ENCODE results near the gene PLPP1.

PLPP1 gene

GRCh38 chr5:55469839-55470238, 64.9 kb downstream of the PLPP1 start:
- Histone ChIP-seq H3K27ac (ENCODE audit: low read length) (no peak overlapping the region), H3K9me3 (ENCODE audit: control insufficient read depth in 1 of 2, low read length in 2 of 2) (no peaks in the 10 kb centered on the region), H3K36me3 (ENCODE audit: control insufficient read depth in 1 of 2, insufficient read depth in 2 of 2, low read length in 2 of 2) (peaks cover 0 to 4% of the 10 kb centered on the region in 2 donors), H3K27me3 (ENCODE audit: low read depth, low read length) (no peaks in the 10 kb centered on the region), H3K4me3 (ENCODE audit: low read depth in 1 of 2, low read length in 2 of 2) (no peak overlapping the region), H3K4me1 (ENCODE audit: control insufficient read depth in 1 of 2, insufficient read depth in 2 of 2, low read length in 2 of 2) (peaks cover 0 to 12% of the 10 kb centered on the region in 2 donors)

GRCh38 chr5:55467862-55468551, 66.8 kb downstream of the PLPP1 start:
- no peaks in the 10 kb centered on the region for H3K27me3 ChIP-seq (ENCODE audit: low read depth, low read length)
- no peak overlapping the region for H3K4me3 ChIP-seq (ENCODE audit: low read depth in 1 of 2, low read length in 2 of 2)
- no peak overlapping the region for H3K27ac ChIP-seq (ENCODE audit: low read length)
- H3K9me3 ChIP-seq (ENCODE audit: control insufficient read depth in 1 of 2, low read length in 2 of 2), result no peaks in the 10 kb centered on the region
- peaks cover 0 to 11% of the 10 kb centered on the region in 2 donors for H3K4me1 ChIP-seq (ENCODE audit: control insufficient read depth in 1 of 2, insufficient read depth in 2 of 2, low read length in 2 of 2)
- peaks cover 0 to 4% of the 10 kb centered on the region in 2 donors for H3K36me3 ChIP-seq (ENCODE audit: control insufficient read depth in 1 of 2, insufficient read depth in 2 of 2, low read length in 2 of 2)

GRCh38 chr5:55463613-55464012, 71.2 kb downstream of the PLPP1 start:
- Histone ChIP-seq H3K4me1 (ENCODE audit: control insufficient read depth in 1 of 2, insufficient read depth in 2 of 2, low read length in 2 of 2) (peaks cover 0 to 5% of the 10 kb centered on the region in 2 donors), H3K27ac (ENCODE audit: low read length) (no peak overlapping the region), H3K27me3 (ENCODE audit: low read depth, low read length) (no peaks in the 10 kb centered on the region), H3K4me3 (ENCODE audit: low read depth in 1 of 2, low read length in 2 of 2) (no peak overlapping the region), H3K36me3 (ENCODE audit: control insufficient read depth in 1 of 2, insufficient read depth in 2 of 2, low read length in 2 of 2) (peaks cover 0 to 7% of the 10 kb centered on the region in 2 donors), H3K9me3 (ENCODE audit: control insufficient read depth in 1 of 2, low read length in 2 of 2) (no peaks in the 10 kb centered on the region)

GRCh38 chr5:55459572-55459971, 75.2 kb downstream of the PLPP1 start:
- peaks cover 3 to 11% of the 10 kb centered on the region in 2 donors for H3K4me1 ChIP-seq (ENCODE audit: control insufficient read depth in 1 of 2, insufficient read depth in 2 of 2, low read length in 2 of 2)
- H3K36me3 ChIP-seq (ENCODE audit: control insufficient read depth in 1 of 2, insufficient read depth in 2 of 2, low read length in 2 of 2), result peaks cover 0 to 3% of the 10 kb centered on the region in 2 donors
- H3K9me3 ChIP-seq (ENCODE audit: control insufficient read depth in 1 of 2, low read length in 2 of 2), result no peaks in the 10 kb centered on the region
- H3K27ac ChIP-seq (ENCODE audit: low read length), result no peak overlapping the region
- no peak overlapping the region for H3K4me3 ChIP-seq (ENCODE audit: low read depth in 1 of 2, low read length in 2 of 2)
- H3K27me3 ChIP-seq (ENCODE audit: low read depth, low read length), result no peaks in the 10 kb centered on the region

- Histone ChIP-seq H3K27ac (ENCODE audit: low read length) (no peak overlapping the region), H3K9me3 (ENCODE audit: control insufficient read depth in 1 of 2, low read length in 2 of 2) (no peaks in the 10 kb centered on the region), H3K4me3 (ENCODE audit: low read depth in 1 of 2, low read length in 2 of 2) (no peak overlapping the region), H3K36me3 (ENCODE audit: control insufficient read depth in 1 of 2, insufficient read depth in 2 of 2, low read length in 2 of 2) (no peaks in the 10 kb centered on the region), H3K4me1 (ENCODE audit: control insufficient read depth in 1 of 2, insufficient read depth in 2 of 2, low read length in 2 of 2) (peaks cover 3 to 14% of the 10 kb centered on the region in 2 donors), H3K27me3 (ENCODE audit: low read depth, low read length) (no peaks in the 10 kb centered on the region)
These were observed 78.4 kb downstream of the PLPP1 start for GRCh38 chr5:55456216-55456895.

GRCh38 chr5:55454282-55454681, 80.5 kb downstream of the PLPP1 start:
- H3K27ac ChIP-seq (ENCODE audit: low read length), result no peak overlapping the region

GRCh38 chr5:55453211-55453610, 81.6 kb downstream of the PLPP1 start:
- H3K27ac ChIP-seq (ENCODE audit: low read length), result no peak overlapping the region
- peaks cover 3 to 15% of the 10 kb centered on the region in 2 donors for H3K4me1 ChIP-seq (ENCODE audit: control insufficient read depth in 1 of 2, insufficient read depth in 2 of 2, low read length in 2 of 2)
- H3K36me3 ChIP-seq (ENCODE audit: control insufficient read depth in 1 of 2, insufficient read depth in 2 of 2, low read length in 2 of 2), result peaks cover 0 to 4% of the 10 kb centered on the region in 2 donors
- H3K4me3 ChIP-seq (ENCODE audit: low read depth in 1 of 2, low read length in 2 of 2), result no peak overlapping the region
- H3K9me3 ChIP-seq (ENCODE audit: control insufficient read depth in 1 of 2, low read length in 2 of 2), result no peaks in the 10 kb centered on the region
- H3K27me3 ChIP-seq (ENCODE audit: low read depth, low read length), result no peaks in the 10 kb centered on the region

More at GRCh38 chr5:55454282-55454681, 80.5 kb downstream of the PLPP1 start:
- no peak overlapping the region for H3K4me3 ChIP-seq (ENCODE audit: low read depth in 1 of 2, low read length in 2 of 2)
- no peaks in the 10 kb centered on the region for H3K9me3 ChIP-seq (ENCODE audit: control insufficient read depth in 1 of 2, low read length in 2 of 2)
- H3K4me1 ChIP-seq (ENCODE audit: control insufficient read depth in 1 of 2, insufficient read depth in 2 of 2, low read length in 2 of 2), result peaks cover 3 to 15% of the 10 kb centered on the region in 2 donors
- H3K36me3 ChIP-seq (ENCODE audit: control insufficient read depth in 1 of 2, insufficient read depth in 2 of 2, low read length in 2 of 2), result peaks cover 0 to 4% of the 10 kb centered on the region in 2 donors
- H3K27me3 ChIP-seq (ENCODE audit: low read depth, low read length), result no peaks in the 10 kb centered on the region

DNA sequence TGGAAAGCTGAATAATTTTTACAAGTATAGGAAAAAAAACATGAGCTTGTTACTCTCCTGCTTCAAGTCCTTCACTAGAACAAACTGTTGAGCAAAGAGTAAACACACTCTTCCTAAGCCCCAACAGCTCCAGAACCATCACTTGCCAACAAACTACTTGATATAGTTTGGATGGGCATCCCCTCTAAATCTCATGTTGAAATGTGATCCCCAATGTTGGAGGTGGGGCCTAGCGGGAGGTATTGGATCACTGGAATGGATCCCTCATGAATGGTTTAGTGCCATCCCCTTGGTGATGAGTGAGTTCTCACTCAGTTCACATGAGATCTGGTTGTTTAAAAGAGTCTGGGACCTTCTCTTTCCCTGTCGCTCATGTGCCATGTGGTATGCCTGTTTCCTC, 82.8 kb downstream of the PLPP1 start:
- H3K27ac ChIP-seq (ENCODE audit: low read length), result no peak overlapping the region
- peaks cover 3 to 12% of the 10 kb centered on the region in 2 donors for H3K4me1 ChIP-seq (ENCODE audit: control insufficient read depth in 1 of 2, insufficient read depth in 2 of 2, low read length in 2 of 2)
- H3K36me3 ChIP-seq (ENCODE audit: control insufficient read depth in 1 of 2, insufficient read depth in 2 of 2, low read length in 2 of 2), result peaks cover 0 to 4% of the 10 kb centered on the region in 2 donors
- no peak overlapping the region for H3K4me3 ChIP-seq (ENCODE audit: low read depth in 1 of 2, low read length in 2 of 2)
- H3K9me3 ChIP-seq (ENCODE audit: control insufficient read depth in 1 of 2, low read length in 2 of 2), result no peaks in the 10 kb centered on the region
- H3K27me3 ChIP-seq (ENCODE audit: low read depth, low read length), result no peaks in the 10 kb centered on the region

DNA sequence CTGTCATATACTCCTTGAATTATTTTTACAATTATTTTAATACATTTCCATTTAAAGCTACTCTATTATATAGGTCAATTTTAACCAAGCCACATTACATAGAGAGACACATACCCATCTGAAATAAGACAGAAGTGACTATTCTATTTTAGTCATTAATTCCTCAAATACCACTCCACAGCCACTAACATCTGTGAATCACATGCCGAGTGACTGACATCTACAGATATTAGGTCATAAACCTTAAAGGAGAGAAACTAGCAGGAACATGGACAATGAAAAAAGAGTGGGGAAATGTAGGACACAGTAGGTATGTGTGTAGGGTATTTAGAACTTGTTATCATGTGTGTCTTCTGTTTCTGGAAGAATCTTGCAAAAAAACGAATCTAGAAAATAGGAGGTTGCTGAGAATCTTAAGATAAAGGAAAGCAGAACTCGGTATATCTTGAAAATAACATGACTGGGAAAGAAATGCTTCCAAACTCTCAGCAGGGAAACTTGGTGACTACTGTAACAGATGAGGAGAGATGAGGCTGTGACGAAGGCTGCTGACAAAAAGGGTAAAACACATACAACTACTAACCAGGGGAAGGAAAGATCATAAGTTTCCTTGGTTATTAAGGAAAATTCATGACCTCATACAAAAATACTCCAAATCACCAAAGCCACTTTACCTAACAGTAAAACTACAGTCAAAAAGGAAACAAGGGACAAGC, 84.6 kb downstream of the PLPP1 start:
- Histone ChIP-seq H3K4me3 (ENCODE audit: low read depth in 1 of 2, low read length in 2 of 2) (no peak overlapping the region), H3K4me1 (ENCODE audit: control insufficient read depth in 1 of 2, insufficient read depth in 2 of 2, low read length in 2 of 2) (peaks cover 3 to 11% of the 10 kb centered on the region in 2 donors), H3K36me3 (ENCODE audit: control insufficient read depth in 1 of 2, insufficient read depth in 2 of 2, low read length in 2 of 2) (peaks cover 0 to 4% of the 10 kb centered on the region in 2 donors), H3K9me3 (ENCODE audit: control insufficient read depth in 1 of 2, low read length in 2 of 2) (no peaks in the 10 kb centered on the region), H3K27me3 (ENCODE audit: low read depth, low read length) (no peaks in the 10 kb centered on the region), H3K27ac (ENCODE audit: low read length) (no peak overlapping the region)

DNA sequence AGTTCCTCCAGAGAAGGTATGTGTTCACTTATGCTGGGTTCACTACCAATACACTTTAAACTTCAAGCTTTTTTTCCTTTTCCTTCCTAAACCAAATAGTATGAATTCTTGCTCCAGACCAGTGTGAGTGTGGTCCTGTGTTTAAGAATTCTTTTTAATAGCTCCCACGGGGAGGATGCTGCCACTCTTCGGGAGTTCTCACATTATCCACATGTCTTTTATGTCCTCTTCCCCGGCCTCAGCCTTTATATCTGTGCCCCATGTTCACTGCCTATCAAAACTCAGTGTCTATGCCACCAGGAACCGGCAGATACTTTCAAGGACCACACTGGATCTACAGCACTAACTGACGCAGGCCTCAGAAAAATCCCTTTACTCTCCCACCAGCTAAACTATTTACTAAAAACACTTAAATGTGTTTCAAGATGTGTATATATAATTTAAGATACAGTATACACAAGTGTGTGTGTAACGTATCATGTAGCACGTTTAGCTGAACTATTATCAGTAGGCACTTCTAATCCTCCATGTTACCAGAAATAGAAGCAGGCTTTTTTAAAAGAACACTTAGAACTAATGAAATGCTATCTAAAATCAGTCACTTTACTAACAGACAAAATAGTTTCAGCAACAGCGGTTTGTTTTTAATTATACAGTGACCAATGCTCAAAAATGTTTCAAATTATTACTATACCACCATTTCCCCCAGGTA, 88.0 kb downstream of the PLPP1 start:
- Histone ChIP-seq H3K4me3 (ENCODE audit: low read depth in 1 of 2, low read length in 2 of 2) (no peak overlapping the region), H3K4me1 (ENCODE audit: control insufficient read depth in 1 of 2, insufficient read depth in 2 of 2, low read length in 2 of 2) (peaks cover 6 to 8% of the 10 kb centered on the region in 2 donors), H3K27me3 (ENCODE audit: low read depth, low read length) (no peaks in the 10 kb centered on the region), H3K27ac (ENCODE audit: low read length) (no peak overlapping the region), H3K9me3 (ENCODE audit: control insufficient read depth in 1 of 2, low read length in 2 of 2) (no peaks in the 10 kb centered on the region), H3K36me3 (ENCODE audit: control insufficient read depth in 1 of 2, insufficient read depth in 2 of 2, low read length in 2 of 2) (peaks cover 0 to 4% of the 10 kb centered on the region in 2 donors)

- Histone ChIP-seq H3K27me3 (ENCODE audit: low read depth, low read length) (no peaks in the 10 kb centered on the region), H3K36me3 (ENCODE audit: control insufficient read depth in 1 of 2, insufficient read depth in 2 of 2, low read length in 2 of 2) (peaks cover 0 to 4% of the 10 kb centered on the region in 2 donors)
These were observed 89.0 kb downstream of the PLPP1 start for GRCh38 chr5:55445791-55446190.

More at GRCh38 chr5:55445791-55446190, 89.0 kb downstream of the PLPP1 start:
- no peak overlapping the region for H3K27ac ChIP-seq (ENCODE audit: low read length)
- H3K4me1 ChIP-seq (ENCODE audit: control insufficient read depth in 1 of 2, insufficient read depth in 2 of 2, low read length in 2 of 2), result peaks cover 10 to 12% of the 10 kb centered on the region in 2 donors
- H3K9me3 ChIP-seq (ENCODE audit: control insufficient read depth in 1 of 2, low read length in 2 of 2), result no peaks in the 10 kb centered on the region
- no peak overlapping the region for H3K4me3 ChIP-seq (ENCODE audit: low read depth in 1 of 2, low read length in 2 of 2)
